Activated CD8-positive, alpha-beta memory T cell treated with anti-CD3 and anti-CD28 coated beads, Interleukin-2, amount 50 U/mL, for 1 hour (primary cell): ENCODE measurements around the gene ATP13A5.

ENCODE experiments used
- DNase-seq: peaks from one replicate; pipeline ENCODE4 v3.0.0-alpha.2; 2020; ENCODE audit errors: extremely low read depth

The ATP13A5 gene

GRCh38 chr3:193253986-193254660 lies 124.4 kb downstream of the ATP13A5 start:
- DNase-seq: no peak

- DNase-seq: no peak
Measured at GRCh38 chr3:193250492-193250891, 128.1 kb downstream of the ATP13A5 start.

GRCh38 chr3:193248848-193249468 lies 129.6 kb downstream of the ATP13A5 start:
- no peak for DNase-seq

GRCh38 chr3:193243571-193243970 lies 135.0 kb downstream of the ATP13A5 start:
- DNase-seq: no peak

GRCh38 chr3:193241716-193242115 lies 136.8 kb downstream of the ATP13A5 start:
- DNase-seq: no peak

- no peak for DNase-seq
Measured at GRCh38 chr3:193240850-193241706, 137.5 kb downstream of the ATP13A5 start, which contains the start of gene PLAAT1. PLAAT1 (plus strand) TSS chr3:193241222; CDS start chr3:193255651, 14,429 bp downstream.

- DNase-seq: no peak
Measured at GRCh38 chr3:193240436-193240849, 138.1 kb downstream of the ATP13A5 start.

- DNase-seq: no peak
Measured at GRCh38 chr3:193237030-193237429, 141.5 kb downstream of the ATP13A5 start.

GRCh38 chr3:193236599-193236998 lies 142.0 kb downstream of the ATP13A5 start:
- DNase-seq: no peak

- DNase-seq: no peak
Measured at GRCh38 chr3:193231201-193231600, 147.4 kb downstream of the ATP13A5 start.

- no peak for DNase-seq
Measured at GRCh38 chr3:193230610-193231009, 147.9 kb downstream of the ATP13A5 start.

- DNase-seq: no peak
Measured at GRCh38 chr3:193229851-193230420, 148.6 kb downstream of the ATP13A5 start.

- DNase-seq: no peak
Measured at GRCh38 chr3:193228206-193228605, 150.3 kb downstream of the ATP13A5 start.

- no peak for DNase-seq
Measured at GRCh38 chr3:193225302-193226125, 153.0 kb downstream of the ATP13A5 start.
